HEK293T (cell line): ENCODE measurements around the gene ALDH6A1.

Source experiments
- CTCF ChIA-PET: fragments of 350-600 bp; formaldehyde crosslinking; extraction: SDS; loops from one replicate; lab custom pipeline; 2021; ENCODE audit warnings: antibody characterized with exemption, inconsistent platforms; lab: Yijun Ruan, JAX
- POLR2A ChIA-PET: fragments of 350-600 bp; formaldehyde crosslinking; extraction: SDS; loops from one replicate; lab custom pipeline; 2020; ENCODE audit warnings: antibody characterized with exemption, inconsistent platforms; lab: Yijun Ruan, JAX
- DNase-seq: peaks from one replicate; pipeline ENCODE4 v3.0.0; 2012; ENCODE audit warnings: mixed read lengths; ENCODE audit errors: extremely low spot score
- ARNT ChIP-seq: fragments of 450-650 bp; IDR thresholded peaks from 2 replicates; pipeline ENCODE4 v1.6.1; 2017; ENCODE audit warnings: mild to moderate bottlenecking
- BHLHE40 ChIP-seq: fragments of 450-650 bp; IDR thresholded peaks from 2 replicates; pipeline ENCODE4 v1.6.1; 2016; ENCODE audit warnings: mild to moderate bottlenecking, moderate library complexity, borderline replicate concordance
- CTBP1 ChIP-seq: fragments of 450-650 bp; IDR thresholded peaks from 2 replicates; pipeline ENCODE4 v1.6.1; 2016; ENCODE audit warnings: borderline replicate concordance
- ELF4 ChIP-seq: fragments of 450-650 bp; IDR thresholded peaks from 2 replicates; pipeline ENCODE4 v1.6.1; 2017; ENCODE audit warnings: antibody characterized with exemption
- FOXA1 ChIP-seq: fragments of 450-650 bp; IDR thresholded peaks from 2 replicates; pipeline ENCODE4 v1.6.1; 2016; ENCODE audit warnings: mild to moderate bottlenecking
- FOXK2 ChIP-seq: fragments of 450-650 bp; IDR thresholded peaks from 2 replicates; pipeline ENCODE4 v1.6.1; 2016; ENCODE audit warnings: mild to moderate bottlenecking
- FOXM1 ChIP-seq: fragments of 450-650 bp; IDR thresholded peaks from 2 replicates; pipeline ENCODE4 v1.6.1; 2017; ENCODE audit warnings: mild to moderate bottlenecking, borderline replicate concordance
- HDGF ChIP-seq: fragments of 450-650 bp; IDR thresholded peaks from 2 replicates; pipeline ENCODE4 v1.6.1; 2017; ENCODE audit warnings: antibody characterized with exemption, borderline replicate concordance
- L3MBTL2 ChIP-seq: fragments of 450-650 bp; conservative IDR thresholded peaks from 2 replicates; pipeline ENCODE4 v1.6.1; 2016; ENCODE audit warnings: mild to moderate bottlenecking
- LEF1 ChIP-seq: fragments of 450-650 bp; IDR thresholded peaks from 2 replicates; pipeline ENCODE4 v1.6.1; 2017; ENCODE audit warnings: mild to moderate bottlenecking, borderline replicate concordance
- NFRKB ChIP-seq: fragments of 450-650 bp; IDR thresholded peaks from 2 replicates; pipeline ENCODE4 v1.6.1; 2016; ENCODE audit warnings: mild to moderate bottlenecking, moderate library complexity
- SP1 ChIP-seq: fragments of 450-650 bp; IDR thresholded peaks from 2 replicates; pipeline ENCODE4 v1.6.1; 2017
- SUZ12 ChIP-seq: fragments of 450-650 bp; IDR thresholded peaks from 2 replicates; pipeline ENCODE4 v1.6.1; 2016; ENCODE audit warnings: mild to moderate bottlenecking
- TARDBP ChIP-seq: fragments of 450-650 bp; IDR thresholded peaks from 2 replicates; pipeline ENCODE4 v1.6.1; 2016
- ZNF384 ChIP-seq: fragments of 450-650 bp; IDR thresholded peaks from 2 replicates; pipeline ENCODE4 v1.6.1; 2016
- TF ChIP-seq, protein P1 (sequence below): fragments of 450-650 bp; IDR thresholded peaks from 2 replicates; pipeline ENCODE4 v1.6.1; 2016

The ALDH6A1 gene

DNA sequence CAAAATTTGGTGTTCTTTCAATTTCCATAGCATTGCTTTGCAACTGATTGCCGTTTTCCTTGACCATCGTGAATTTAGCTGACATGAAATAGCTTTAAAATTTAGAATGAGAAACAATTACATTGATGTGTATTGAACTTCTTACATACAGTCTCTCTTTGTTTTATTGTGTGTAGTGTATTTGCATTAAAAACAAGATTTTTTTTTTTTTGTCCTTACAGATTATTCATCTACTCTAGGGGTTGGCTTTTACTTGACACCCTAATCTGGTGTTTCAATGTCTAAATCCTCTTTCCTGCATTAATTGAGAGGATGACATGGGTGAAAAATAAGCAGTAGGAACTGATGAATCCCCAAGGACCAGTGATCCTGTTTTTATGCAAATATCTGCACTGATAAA is 21.1 kb upstream of the ALDH6A1 start:
- DNase-seq = no peak
- POLR2A ChIA-PET = no interaction called here
- CTCF ChIA-PET = no interaction called here
- no peak for TF ChIP-seq FOXA1
- TF ChIP-seq ZNF384 = no peak
- no peak for TF ChIP-seq SP1
- TF ChIP-seq FOXK2 = no peak
- TF ChIP-seq HDGF = no peak
- TF ChIP-seq SUZ12 = no peak
- TF ChIP-seq BHLHE40 = no peak
- no peak for TF ChIP-seq LEF1
- TF ChIP-seq L3MBTL2 = no peak
- TF ChIP-seq ELF4 = no peak
- TF ChIP-seq, protein P1, sequence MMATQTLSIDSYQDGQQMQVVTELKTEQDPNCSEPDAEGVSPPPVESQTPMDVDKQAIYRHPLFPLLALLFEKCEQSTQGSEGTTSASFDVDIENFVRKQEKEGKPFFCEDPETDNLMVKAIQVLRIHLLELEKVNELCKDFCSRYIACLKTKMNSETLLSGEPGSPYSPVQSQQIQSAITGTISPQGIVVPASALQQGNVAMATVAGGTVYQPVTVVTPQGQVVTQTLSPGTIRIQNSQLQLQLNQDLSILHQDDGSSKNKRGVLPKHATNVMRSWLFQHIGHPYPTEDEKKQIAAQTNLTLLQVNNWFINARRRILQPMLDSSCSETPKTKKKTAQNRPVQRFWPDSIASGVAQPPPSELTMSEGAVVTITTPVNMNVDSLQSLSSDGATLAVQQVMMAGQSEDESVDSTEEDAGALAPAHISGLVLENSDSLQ = no peak

DNA sequence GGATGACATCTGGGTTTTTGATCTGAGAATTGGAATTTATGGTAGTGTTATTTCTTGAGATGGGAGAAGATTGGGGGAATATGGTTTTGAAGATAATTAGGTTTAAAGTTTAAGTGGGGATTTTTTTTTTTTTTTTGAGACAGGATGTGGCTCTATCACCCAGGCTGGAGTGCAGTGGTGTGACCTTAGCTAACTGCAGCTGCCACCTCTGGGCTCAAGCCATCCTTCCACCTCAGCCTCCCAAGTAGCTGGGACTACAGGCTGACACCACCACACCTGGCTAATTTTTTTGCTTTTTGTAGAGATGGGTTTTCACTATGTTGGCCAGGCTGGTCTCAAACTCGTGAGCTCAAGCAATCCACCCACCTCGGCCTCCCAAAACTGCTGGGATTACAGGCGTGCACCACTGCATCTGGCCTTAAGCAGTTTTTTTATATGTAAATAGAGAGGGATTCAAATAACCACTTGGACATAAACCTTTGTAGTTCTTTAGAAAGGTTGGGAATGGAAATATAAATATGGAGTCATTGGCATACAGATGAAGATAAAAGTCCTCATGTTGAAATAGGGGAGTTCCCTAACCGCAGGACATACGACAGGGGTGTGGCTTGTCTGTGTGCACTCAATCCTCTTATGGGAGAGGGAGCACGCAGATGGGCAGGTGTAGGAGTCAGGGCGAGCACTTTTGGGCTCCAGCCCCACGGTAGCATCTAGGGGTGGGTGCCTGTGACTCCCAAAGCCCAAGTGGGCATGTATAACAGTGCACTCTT is 5.2 kb upstream of the ALDH6A1 start:
- CTCF ChIA-PET = no interaction called here
- no peak for TF ChIP-seq ZNF384
- TF ChIP-seq HDGF = no peak
- TF ChIP-seq ARNT = no peak
- TF ChIP-seq NFRKB = no peak
- TF ChIP-seq L3MBTL2 = no peak
- no peak for TF ChIP-seq FOXK2
- POLR2A ChIA-PET = no interaction called here
- no peak for DNase-seq

DNA sequence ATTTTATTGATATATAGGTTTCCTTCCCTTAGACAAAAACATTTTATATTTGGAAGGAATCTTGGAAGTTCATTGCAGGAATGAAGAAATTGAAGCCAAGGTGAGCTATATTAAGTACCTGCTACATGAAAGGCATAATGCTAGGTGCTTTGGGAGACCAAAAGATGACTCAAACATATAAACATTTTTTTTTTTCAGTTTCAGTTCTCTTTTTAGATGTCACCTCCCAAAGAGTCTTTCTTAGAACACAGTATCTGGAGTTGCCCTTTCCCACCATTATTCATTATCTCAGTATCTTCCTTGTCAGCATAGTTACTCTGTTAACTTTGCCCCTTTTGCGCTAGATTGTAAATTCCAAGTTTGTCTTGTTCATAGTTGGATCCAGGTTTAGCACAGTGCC is 1.6 kb upstream of the ALDH6A1 start:
- CTCF ChIA-PET = no interaction called here
- no peak for DNase-seq
- TF ChIP-seq ZNF384 = no peak
- POLR2A ChIA-PET = interaction anchor here (2.0 kb wide), 1 partner anchor 9 kb away, joined by 5 read pairs; no protein-coding TSS in a partner anchor

DNA sequence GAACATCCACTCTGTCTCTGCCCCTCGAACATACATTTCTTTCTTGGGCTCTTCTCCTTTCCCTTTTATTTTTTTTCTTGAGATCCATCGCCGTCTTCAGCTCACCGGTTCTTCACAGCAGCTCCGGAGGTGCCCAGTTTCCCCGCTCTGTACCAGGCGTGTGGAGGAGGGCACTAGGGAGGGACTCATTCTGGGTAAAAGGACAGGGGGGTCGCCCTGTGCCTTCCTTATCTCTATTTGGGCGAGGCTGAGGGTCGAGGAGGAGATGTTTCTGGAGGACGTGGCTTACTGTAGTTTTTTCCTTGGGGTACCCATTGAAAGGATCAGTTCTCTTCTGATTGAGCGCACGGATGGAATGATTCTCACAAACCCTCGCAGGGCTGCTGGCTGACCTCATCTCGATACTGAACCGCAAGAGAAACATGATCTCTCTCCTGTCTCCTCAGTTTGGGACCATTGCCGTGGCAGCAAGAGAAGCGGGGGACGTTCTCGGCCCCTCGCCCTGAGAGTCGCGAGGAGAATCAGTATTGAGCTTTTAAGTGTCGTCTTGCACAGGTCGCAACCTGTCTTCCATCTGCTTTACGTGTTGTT is 889 bp upstream of the ALDH6A1 start:
- POLR2A ChIA-PET = interaction anchor here (2.0 to 2.1 kb wide), 2 partner anchors 10 to 12 kb away, joined by 5 to 6 read pairs; no protein-coding TSS in a partner anchor
- DNase-seq = peak; percentile 37
- CTCF ChIA-PET = no interaction called here
- peak; percentile 73 for TF ChIP-seq NFRKB
- TF ChIP-seq L3MBTL2 = peak; percentile 72; the same call in 1 of the 2 replicates
- no peak for TF ChIP-seq TARDBP

DNA sequence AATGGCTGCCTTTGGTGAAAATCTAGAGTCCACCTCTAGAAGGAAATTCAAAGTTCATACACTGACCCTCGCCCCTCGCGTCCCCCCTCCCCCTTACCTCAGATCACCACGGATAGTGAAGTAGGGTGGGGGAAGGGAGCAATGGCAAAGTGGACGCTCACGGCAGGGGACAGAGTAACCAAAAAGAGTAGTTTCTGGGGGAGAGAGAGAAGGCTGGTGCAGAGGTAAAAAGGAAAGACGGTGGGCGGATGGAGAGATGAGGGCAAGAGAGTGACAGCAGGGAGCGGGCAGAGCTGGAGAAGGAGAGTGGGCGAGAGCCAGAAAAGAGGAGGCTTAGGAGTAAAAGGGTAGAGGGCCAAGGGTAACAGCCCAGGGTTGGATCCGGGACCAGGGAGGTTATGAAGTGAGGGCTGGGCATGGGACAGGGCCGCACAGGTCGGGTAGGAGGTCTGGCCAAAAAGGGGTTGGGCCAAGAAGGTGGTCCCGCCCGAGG is 423 bp downstream of the ALDH6A1 start:
- ChIA-PET POLR2A (interaction anchor here (1.1 to 2.1 kb wide), 2 partner anchors 10 to 13 kb away, joined by 3 to 6 read pairs; no protein-coding TSS in a partner anchor), CTCF (interaction anchor here (0.6 to 0.9 kb wide), 3 partner anchors 28 to 167 kb away, joined by 3 to 5 read pairs (median 4); no protein-coding TSS in a partner anchor)
- TF ChIP-seq ELF4 (no peak), FOXA1 (no peak), FOXM1 (no peak), SP1 (no peak), L3MBTL2 (no peak), LEF1 (no peak), CTBP1 (no peak), ARNT (no peak)
- no peak for DNase-seq

DNA sequence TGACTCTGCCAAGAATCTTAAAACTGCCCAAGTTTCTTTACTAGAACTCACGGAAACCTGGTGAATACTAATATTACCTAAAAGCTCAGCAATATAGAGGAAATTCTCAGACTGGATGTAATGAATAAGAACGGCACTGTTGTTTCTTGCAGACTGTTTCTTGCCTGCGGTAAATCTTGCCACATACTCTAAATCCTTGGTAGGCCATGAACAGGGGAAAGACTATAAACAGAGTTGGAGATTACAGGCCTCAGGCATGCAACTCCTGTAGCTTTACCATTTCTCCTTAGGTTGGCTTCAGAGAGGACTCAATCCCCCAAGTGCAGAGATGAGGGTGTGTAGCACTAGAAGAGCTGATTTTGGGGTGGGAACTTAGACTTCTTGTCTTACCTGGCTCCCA is 1.1 kb downstream of the ALDH6A1 start:
- DNase-seq = no peak
- TF ChIP-seq CTBP1 = no peak
- no peak for TF ChIP-seq ZNF384
- TF ChIP-seq TARDBP = no peak
- TF ChIP-seq, protein P1 = no peak
- TF ChIP-seq LEF1 = no peak
- TF ChIP-seq ARNT = no peak
- TF ChIP-seq ELF4 = no peak
- no peak for TF ChIP-seq FOXA1
- no peak for TF ChIP-seq SP1
- no peak for TF ChIP-seq NFRKB
- TF ChIP-seq HDGF = no peak
- no peak for TF ChIP-seq SUZ12
- TF ChIP-seq L3MBTL2 = no peak
- POLR2A ChIA-PET = interaction anchor here (0.8 to 1.1 kb wide), 2 partner anchors 12 to 625 kb away, joined by 3 to 4 read pairs; partner anchors contain the start of gene NUMB
- CTCF ChIA-PET = no interaction called here

DNA sequence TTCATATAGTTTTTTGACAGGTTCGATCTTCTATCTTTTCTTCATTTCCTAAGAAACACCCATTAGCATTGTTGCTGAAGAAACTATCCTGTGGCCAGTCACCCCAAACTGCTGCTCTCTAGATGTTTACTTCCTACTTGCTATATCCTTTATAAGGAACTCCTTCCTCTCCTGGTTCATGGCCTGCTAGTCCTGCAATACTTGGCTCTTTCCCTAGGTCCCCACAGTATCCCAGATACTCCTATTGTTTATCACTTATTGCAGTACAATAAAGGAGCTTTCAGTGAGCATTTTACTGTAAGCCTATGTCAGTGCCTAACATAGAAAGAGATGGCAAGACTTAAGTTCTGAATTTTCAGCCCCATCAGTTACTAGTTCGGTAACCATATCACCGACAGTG is 2.8 kb downstream of the ALDH6A1 start:
- TF ChIP-seq L3MBTL2 = no peak
- TF ChIP-seq, protein P1 = no peak
- TF ChIP-seq NFRKB = no peak
- no peak for TF ChIP-seq SP1
- no peak for TF ChIP-seq FOXK2
- no peak for TF ChIP-seq CTBP1
- no peak for TF ChIP-seq FOXM1
- no peak for TF ChIP-seq ZNF384
- no peak for TF ChIP-seq FOXA1
- TF ChIP-seq HDGF = no peak
- TF ChIP-seq LEF1 = no peak
- no peak for TF ChIP-seq ARNT
- no peak for TF ChIP-seq SUZ12
- DNase-seq = no peak
- CTCF ChIA-PET = no interaction called here
- POLR2A ChIA-PET = no interaction called here
